ENCODE data around the gene BTG2.

The BTG2 gene

GRCh38 chr1:203289281-203289981, 15.9 kb upstream of the BTG2 start:
- DNase-seq (ENCODE audit: low spot score) = peak; percentile 83
- TF ChIP-seq CTCF (IDR thresholded peaks at IDR 0.05; ENCODE audit: extremely low read depth, missing control alignments) = no peak

GRCh38 chr1:203289982-203290260, 15.4 kb upstream of the BTG2 start:
- TF ChIP-seq CTCF (IDR thresholded peaks at IDR 0.05; ENCODE audit: extremely low read depth, missing control alignments) = no peak
- DNase-seq (ENCODE audit: low spot score) = no peak

- peak; percentile 82 for DNase-seq (ENCODE audit: low spot score)
- no peak for TF ChIP-seq CTCF (IDR thresholded peaks at IDR 0.05; ENCODE audit: extremely low read depth, missing control alignments)
These were observed 14.8 kb upstream of the BTG2 start for GRCh38 chr1:203290261-203291089.

- no peak for TF ChIP-seq CTCF (IDR thresholded peaks at IDR 0.05; ENCODE audit: extremely low read depth, missing control alignments)
- DNase-seq (ENCODE audit: low spot score) = no peak
These were observed 13.9 kb upstream of the BTG2 start for GRCh38 chr1:203291201-203292096.

GRCh38 chr1:203295796-203296195, 9.5 kb upstream of the BTG2 start:
- no peak for TF ChIP-seq CTCF (IDR thresholded peaks at IDR 0.05; ENCODE audit: extremely low read depth, missing control alignments)
- no peak for DNase-seq (ENCODE audit: low spot score)

- DNase-seq (ENCODE audit: low spot score) = no peak
- no peak for TF ChIP-seq CTCF (IDR thresholded peaks at IDR 0.05; ENCODE audit: extremely low read depth, missing control alignments)
These were observed 8.8 kb upstream of the BTG2 start for GRCh38 chr1:203296460-203297073.

Data from GM20000 (cell line).